DMS114 treated with DMSO at 0.1 percent for 48 hours (cell line): ENCODE data around the gene SLC25A34.

Source experiments
- DNase-seq: peaks from one replicate; lab custom pipeline; 2025; ENCODE audit not compliant: unreplicated experiment; lab: John Stamatoyannopoulos, UW

The SLC25A34 gene

GRCh38 chr1:15750924-15751323 is 14.9 kb downstream of the SLC25A34 start:
- no peak for DNase-seq

GRCh38 chr1:15751717-15752116 is 15.7 kb downstream of the SLC25A34 start:
- no peak for DNase-seq

- DNase-seq, result no peak
Observed at GRCh38 chr1:15753776-15754175, 17.7 kb downstream of the SLC25A34 start.

- no peak for DNase-seq
Observed at GRCh38 chr1:15755021-15755645, 19.1 kb downstream of the SLC25A34 start.

- DNase-seq, result no peak
Observed at GRCh38 chr1:15755646-15756040, 19.6 kb downstream of the SLC25A34 start.

- DNase-seq, result no peak
Observed at GRCh38 chr1:15756143-15757015, 20.3 kb downstream of the SLC25A34 start.

- DNase-seq, result no peak
Observed at GRCh38 chr1:15757016-15757543, 21.0 kb downstream of the SLC25A34 start.

GRCh38 chr1:15757575-15758342 is 21.7 kb downstream of the SLC25A34 start:
- no peak for DNase-seq

- no peak for DNase-seq
Observed at GRCh38 chr1:15758343-15758931, 22.4 kb downstream of the SLC25A34 start, which contains the start of gene FBLIM1. FBLIM1 (plus strand) TSS chr1:15758795; CDS start chr1:15764984, 6,189 bp downstream.

GRCh38 chr1:15758953-15759661 is 23.0 kb downstream of the SLC25A34 start:
- DNase-seq, result no peak

GRCh38 chr1:15760520-15761211 is 24.6 kb downstream of the SLC25A34 start:
- DNase-seq, result no peak

- no peak for DNase-seq
Observed at GRCh38 chr1:15761366-15762128, 25.5 kb downstream of the SLC25A34 start.

GRCh38 chr1:15762546-15762945 is 26.5 kb downstream of the SLC25A34 start:
- no peak for DNase-seq

GRCh38 chr1:15764269-15764764 is 28.3 kb downstream of the SLC25A34 start:
- DNase-seq, result no peak

- DNase-seq, result no peak
Observed at GRCh38 chr1:15764890-15765289, 28.8 kb downstream of the SLC25A34 start.

- DNase-seq, result no peak
Observed at GRCh38 chr1:15765495-15766194, 29.6 kb downstream of the SLC25A34 start.

- no peak for DNase-seq
Observed at GRCh38 chr1:15767941-15768340, 31.9 kb downstream of the SLC25A34 start.

- DNase-seq, result no peak
Observed at GRCh38 chr1:15768388-15768787, 32.3 kb downstream of the SLC25A34 start.
